ENCODE results near the gene WNT10A. TPM values are rescaled to one million over a fixed set of nuclear protein-coding genes. Genes with fewer than 3 reads are reported as not detected.
A peak's percentile ranks its signal among the peaks of the same experiment; 100 is the strongest.

WNT10A gene
- total and polyA plus RNA-seq, 9 of the 15 experiments (the other 6 are each of a cell fraction or from before 2014, with no cell fraction given), result not detected

DNA sequence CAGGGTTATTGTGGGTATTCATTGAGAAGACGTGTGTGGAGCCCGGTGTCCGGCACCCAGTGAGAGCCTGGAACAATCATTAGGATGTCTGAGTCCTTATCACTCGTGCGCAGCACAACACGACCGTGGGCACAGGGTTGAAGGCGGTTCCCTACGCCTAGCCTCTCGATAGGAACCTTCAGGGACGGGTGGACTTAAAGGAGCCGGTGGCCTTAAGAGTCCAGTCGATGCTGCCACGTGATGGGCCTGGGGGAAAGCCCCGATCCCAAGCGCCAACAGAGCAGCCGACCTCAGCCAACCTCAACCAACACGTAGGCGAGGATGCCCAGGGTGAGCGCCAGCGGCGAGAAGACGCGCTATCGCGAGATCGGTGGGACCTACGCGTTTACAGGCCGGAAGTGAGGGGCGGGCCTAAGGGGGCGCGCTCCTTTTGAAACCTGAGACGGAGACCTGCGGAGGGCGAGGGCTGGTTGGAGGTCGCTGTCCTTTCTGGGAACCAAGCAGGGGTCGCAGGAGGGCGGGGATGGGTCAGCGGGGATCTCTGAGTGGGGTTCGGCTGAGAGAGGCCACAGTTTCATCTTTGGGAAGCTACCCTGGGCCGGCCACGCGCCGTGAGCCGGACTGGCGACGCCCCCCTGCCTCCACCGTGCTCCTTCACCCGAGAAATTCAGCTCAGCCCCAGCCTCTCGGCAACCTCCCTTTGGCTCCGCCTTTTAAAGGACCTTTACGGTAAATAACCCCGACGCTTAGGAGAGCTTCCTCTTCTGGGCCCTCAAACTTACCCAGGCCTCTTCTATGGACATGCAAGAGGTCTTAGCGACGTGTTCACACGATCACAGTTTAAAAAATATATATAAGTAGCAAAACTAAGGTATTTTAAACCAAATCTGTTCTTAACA, 28.3 kb downstream of the WNT10A start:
- peak; percentile 85 for FAIRE-seq
- H2AFZ ChIP-seq (ENCODE audit: low read depth, low read length), result peak overlapping the region; percentile 100
- TF ChIP-seq ZFP1 (CRISPR knock-in tag; IDR thresholded peaks at IDR 0.05), result no peak
- peak; percentile 42; the same call in 1 of the 2 replicates for TF ChIP-seq ATF7 (IDR thresholded peaks at IDR 0.05)
- 0 out of 2 replicates have a peak, but pooled peaks have one; percentile 37 for TF ChIP-seq ARID1B (IDR thresholded peaks at IDR 0.05)
- TF ChIP-seq CAMTA2 (CRISPR knock-in tag; conservative IDR thresholded peaks at IDR 0.05), result no peak
- TF ChIP-seq TRIM25 (IDR thresholded peaks at IDR 0.05; ENCODE audit: borderline replicate concordance), result no peak
- TF ChIP-seq ZNF24 (IDR thresholded peaks at IDR 0.05), result no peak
- no peak for TF ChIP-seq ZZZ3 (IDR thresholded peaks at IDR 0.05)
- peak; percentile 74 for TF ChIP-seq CXXC5 (CRISPR knock-in tag; IDR thresholded peaks at IDR 0.05)
- TF ChIP-seq, protein P1, sequence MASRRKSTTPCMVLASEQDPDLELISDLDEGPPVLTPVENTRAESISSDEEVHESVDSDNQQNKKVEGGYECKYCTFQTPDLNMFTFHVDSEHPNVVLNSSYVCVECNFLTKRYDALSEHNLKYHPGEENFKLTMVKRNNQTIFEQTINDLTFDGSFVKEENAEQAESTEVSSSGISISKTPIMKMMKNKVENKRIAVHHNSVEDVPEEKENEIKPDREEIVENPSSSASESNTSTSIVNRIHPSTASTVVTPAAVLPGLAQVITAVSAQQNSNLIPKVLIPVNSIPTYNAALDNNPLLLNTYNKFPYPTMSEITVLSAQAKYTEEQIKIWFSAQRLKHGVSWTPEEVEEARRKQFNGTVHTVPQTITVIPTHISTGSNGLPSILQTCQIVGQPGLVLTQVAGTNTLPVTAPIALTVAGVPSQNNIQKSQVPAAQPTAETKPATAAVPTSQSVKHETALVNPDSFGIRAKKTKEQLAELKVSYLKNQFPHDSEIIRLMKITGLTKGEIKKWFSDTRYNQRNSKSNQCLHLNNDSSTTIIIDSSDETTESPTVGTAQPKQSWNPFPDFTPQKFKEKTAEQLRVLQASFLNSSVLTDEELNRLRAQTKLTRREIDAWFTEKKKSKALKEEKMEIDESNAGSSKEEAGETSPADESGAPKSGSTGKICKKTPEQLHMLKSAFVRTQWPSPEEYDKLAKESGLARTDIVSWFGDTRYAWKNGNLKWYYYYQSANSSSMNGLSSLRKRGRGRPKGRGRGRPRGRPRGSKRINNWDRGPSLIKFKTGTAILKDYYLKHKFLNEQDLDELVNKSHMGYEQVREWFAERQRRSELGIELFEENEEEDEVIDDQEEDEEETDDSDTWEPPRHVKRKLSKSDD (conservative IDR thresholded peaks at IDR 0.05; ENCODE audit: low read length), result peak; percentile 78; the same call in 1 of the 2 replicates
- TF ChIP-seq ZBTB7A (IDR thresholded peaks at IDR 0.05; ENCODE audit: borderline replicate concordance, control insufficient read depth, low read depth, low read length), result peak; percentile 82; the same call in 1 of the 2 replicates
- peak; percentile 49; the same call in 1 of the 2 replicates for TF ChIP-seq RNF2 (IDR thresholded peaks at IDR 0.05)
- no peak for TF ChIP-seq MED1 (CRISPR knock-in tag; IDR thresholded peaks at IDR 0.05; ENCODE audit: borderline replicate concordance)
- no peak for TF ChIP-seq SMAD3 (CRISPR knock-in tag; conservative IDR thresholded peaks at IDR 0.05)
- no peak for TF ChIP-seq RUNX1 (IDR thresholded peaks at IDR 0.05; ENCODE audit: low read depth)
- TF ChIP-seq SRSF3 (IDR thresholded peaks at IDR 0.05; ENCODE audit: insufficient read depth, low read length), result no peak
- TF ChIP-seq ZNF41 (CRISPR knock-in tag; conservative IDR thresholded peaks at IDR 0.05), result no peak
- no peak for TF ChIP-seq BRD9 (IDR thresholded peaks at IDR 0.05; ENCODE audit: low read depth, partially characterized antibody)
- 0 out of 2 replicates have a peak, but pooled peaks have one; percentile 21 for TF ChIP-seq MAX (CRISPR knock-in tag; IDR thresholded peaks at IDR 0.05)

More for the DNA sequence above, 28.3 kb downstream of the WNT10A start:
- Histone ChIP-seq H3K9ac (ENCODE audit: insufficient read depth in 1 of 2, low read depth in 2 of 2, low read length in 2 of 2) (peak overlapping the region; percentile 77 to 92), H3K36me3 (ENCODE audit: control insufficient read depth, insufficient read depth, low read length) (no peaks in the 10 kb centered on the region), H3K9me3 (replicated peaks; ENCODE audit: control insufficient read depth, insufficient read depth, low read depth, low read length) (no peaks in the 10 kb centered on the region), H3K4me2 (ENCODE audit: insufficient read depth, low read length) (peak overlapping the region; percentile 76), H3K9me1 (ENCODE audit: control insufficient read depth, insufficient read depth, low read length) (no peaks in the 10 kb centered on the region), H3K4me3 (peak overlapping the region; percentile 65), H3K27ac (ENCODE audit: extremely low read depth, low read depth, low read length) (peak overlapping the region; percentile 89), H3K4me1 (replicated peaks in 1 of 2; ENCODE audit: control insufficient read depth in 2 of 2, insufficient read depth in 2 of 2, low read length in 2 of 2) (peaks cover 10 to 11% of the 10 kb centered on the region in 2 experiments; a peak in 3 of 5 replicates), H3K27me3 (ENCODE audit: control insufficient read depth in 2 of 2, insufficient read depth in 2 of 2, low read length in 2 of 2) (peaks cover 7 to 13% of the 10 kb centered on the region in 2 experiments; a peak in 4 of 5 replicates), H3K79me2 (ENCODE audit: control insufficient read depth, insufficient read depth, low read length) (peaks cover 14% of the 10 kb centered on the region; the same call in 2 of the 3 replicates), H4K20me1 (replicated peaks; ENCODE audit: control insufficient read depth, insufficient read depth, low read length) (no peaks in the 10 kb centered on the region)
- in situ Hi-C loops (cut with MboI) (no loop called here), intact Hi-C loops (cut with micrococcal nuclease) (loop anchor here (5.0 kb wide), 1 partner anchor 53 kb away; no protein-coding TSS in a partner anchor)
- ATAC-seq, result peak; percentile 96
- POLR2A ChIA-PET, result interaction anchor here (0.5 to 1.5 kb wide), 4 partner anchors 9 to 687 kb away, joined by 3 to 5 read pairs (median 4); no protein-coding TSS in a partner anchor
- DNase-seq (ENCODE audit: extremely low read depth in 1 of 4, low spot score in 3 of 4), result peak; percentile 86 to 94 (median 87)
- CTCF ChIA-PET (ENCODE audit: low intra/inter-chr PET ratio), result interaction anchor here (0.7 to 0.8 kb wide), 2 partner anchors 30 to 385 kb away, joined by 3 read pairs; no protein-coding TSS in a partner anchor
- WGBS (ENCODE audit: insufficient coverage, low coverage, missing lambda C conversion rate), result under 1% methylated on average over 43 of the region's 58 CpGs
- BruUV-seq (replicated peaks), result TSS peak; percentile 93

Measured in K562 (cell line).